Psoas muscle (tissue), 8 donors: ENCODE results near the gene C14orf119. TPM values are rescaled to one million over a fixed set of nuclear protein-coding genes. Genes with fewer than 3 reads are reported as not detected.

Experiments
- ATAC-seq, 4 donors: fragments of 200-7000 bp; cut with Tn5 transposase; one replicate each; pipeline ENCODE4 v1.9.1; 2020; ENCODE audit warnings: moderate library complexity in 3 of 4, mild to moderate bottlenecking in 2 of 4
- DNase-seq, 2 donors: peaks; one replicate each; pipeline ENCODE4 v3.0.0-alpha.2; 2020
- H3K27ac ChIP-seq: fragments of 200-600 bp; one replicate; pipeline ENCODE4 v1.8.0; 2022
- H3K27me3 ChIP-seq, 3 donors: fragments of 200-600 bp in 1 of 3; one replicate each; pipeline versions ENCODE4 v1.6.1 to v1.8.0; 2013 to 2022; ENCODE audit warnings: low read length in 2 of 3, mild to moderate bottlenecking in 2 of 3, moderate library complexity in 1 of 3; ENCODE audit not compliant: insufficient read depth in 3 of 3
- H3K36me3 ChIP-seq, 2 donors: fragments of 200-600 bp in 1 of 2; one replicate each; pipeline versions ENCODE4 v1.6.1 to v1.8.0; 2013 to 2022; ENCODE audit warnings: low read depth in 1 of 2, mild to moderate bottlenecking in 1 of 2, moderate library complexity in 1 of 2; ENCODE audit not compliant: insufficient read depth in 1 of 2
- H3K4me1 ChIP-seq: fragments of 200-600 bp; one replicate; pipeline ENCODE4 v1.8.0; 2022
- H3K4me3 ChIP-seq: fragments of 200-600 bp; one replicate; pipeline ENCODE4 v1.8.0; 2022; ENCODE audit warnings: mild to moderate bottlenecking
- H3K9me3 ChIP-seq: fragments of 200-600 bp; one replicate; pipeline ENCODE4 v1.8.0; 2022
- WGBS, 3 donors: extraction: QIAGEN DNeasy Blood & Tissue Kit; methylation state at CpG; one replicate each; pipeline versions ENCODE4 v1.1.6 to v1.1.7; 2013; 5-methylcytosine and 5-hydroxymethylcytosine counted together
- intact Hi-C, 2 donors: fragments of 100-400 bp; cut with DNase I; formaldehyde crosslinking; loops; one replicate each; pipeline versions ENCODE4 v1.11.0 to v1.14.2; 2022
- polyA plus RNA-seq, 3 donors: library from polyadenylated mRNA; stranded (reverse); fragments of 200-250 nt; gene quantifications; one replicate each; pipeline ENCODE4 v1.2.3, GENCODE V29; 2013
- total RNA-seq, 4 donors: library from RNA; stranded (reverse); fragmentation: NEBNext Ultra II Directional in 2 of 4; extraction: Animal tissue kit (Norgen Biotek cat#: 25700) in 2 of 4; gene quantifications; one replicate each; pipeline versions ENCODE4 v1.2.1 to v1.2.4, GENCODE V29; 2021 to 2023
- TF ChIP-seq, protein P1 (sequence below): fragments of 200-600 bp; IDR thresholded peaks from one replicate; pipeline ENCODE4 v1.8.0; 2022; ENCODE audit warnings: antibody characterized with exemption
- donor health status: healthy with polysubstance abuse.
- donor health status: DM: no; HTN: no; CAD: no; lungs with moderate emphysema.
- donor health status: Bipolar disorder and iron deficiency.
- donor health status: healthy.
- donor health status: DM: yes; HTN: yes; CAD: no.
- donor health status: DM: no; HTN: no; CAD: no.
- donor health status: DM: no; HTN: no; CAD: no.
- donor health status: DM: yes; HTN: yes; CAD: no.

Gene C14orf119
- total and polyA plus RNA-seq, 7 donors: 23.2 to 65.3 (median 28.8) TPM

DNA sequence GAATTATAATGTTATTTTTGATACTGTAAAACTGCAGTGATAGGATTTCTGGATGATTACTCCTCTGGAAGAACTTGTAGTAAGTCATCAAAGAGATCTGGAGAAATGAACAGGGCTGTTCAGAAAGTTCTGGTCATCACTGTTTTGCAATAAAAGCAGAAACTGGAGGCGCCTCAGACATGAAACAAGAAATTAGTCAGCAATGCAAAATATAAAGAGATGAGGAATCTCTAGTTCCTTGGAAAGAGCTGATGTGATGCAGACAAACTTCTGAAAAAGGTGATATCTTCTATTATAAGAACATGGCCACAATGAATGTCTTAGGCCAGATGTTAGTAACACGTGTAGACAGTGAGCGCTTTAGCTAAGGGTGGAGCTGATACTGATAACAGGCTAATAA, 9.8 kb upstream of the C14orf119 start:
- intact Hi-C loops: no loop called here
- no peaks in the 10 kb centered on the region for H3K27me3 ChIP-seq
- no peak overlapping the region for H3K4me3 ChIP-seq
- H3K9me3 ChIP-seq: no peaks in the 10 kb centered on the region
- no peak for ATAC-seq
- peaks cover 11 to 100% of the 10 kb centered on the region in 2 donors for H3K36me3 ChIP-seq
- WGBS, 3 donors: 81 to 86% (median 82%) methylated on average over 3 of the region's 3 CpGs
- TF ChIP-seq, protein P1, sequence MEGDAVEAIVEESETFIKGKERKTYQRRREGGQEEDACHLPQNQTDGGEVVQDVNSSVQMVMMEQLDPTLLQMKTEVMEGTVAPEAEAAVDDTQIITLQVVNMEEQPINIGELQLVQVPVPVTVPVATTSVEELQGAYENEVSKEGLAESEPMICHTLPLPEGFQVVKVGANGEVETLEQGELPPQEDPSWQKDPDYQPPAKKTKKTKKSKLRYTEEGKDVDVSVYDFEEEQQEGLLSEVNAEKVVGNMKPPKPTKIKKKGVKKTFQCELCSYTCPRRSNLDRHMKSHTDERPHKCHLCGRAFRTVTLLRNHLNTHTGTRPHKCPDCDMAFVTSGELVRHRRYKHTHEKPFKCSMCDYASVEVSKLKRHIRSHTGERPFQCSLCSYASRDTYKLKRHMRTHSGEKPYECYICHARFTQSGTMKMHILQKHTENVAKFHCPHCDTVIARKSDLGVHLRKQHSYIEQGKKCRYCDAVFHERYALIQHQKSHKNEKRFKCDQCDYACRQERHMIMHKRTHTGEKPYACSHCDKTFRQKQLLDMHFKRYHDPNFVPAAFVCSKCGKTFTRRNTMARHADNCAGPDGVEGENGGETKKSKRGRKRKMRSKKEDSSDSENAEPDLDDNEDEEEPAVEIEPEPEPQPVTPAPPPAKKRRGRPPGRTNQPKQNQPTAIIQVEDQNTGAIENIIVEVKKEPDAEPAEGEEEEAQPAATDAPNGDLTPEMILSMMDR: no peak
- no peak overlapping the region for H3K27ac ChIP-seq
- no peaks in the 10 kb centered on the region for H3K4me1 ChIP-seq
- no peak for DNase-seq

DNA sequence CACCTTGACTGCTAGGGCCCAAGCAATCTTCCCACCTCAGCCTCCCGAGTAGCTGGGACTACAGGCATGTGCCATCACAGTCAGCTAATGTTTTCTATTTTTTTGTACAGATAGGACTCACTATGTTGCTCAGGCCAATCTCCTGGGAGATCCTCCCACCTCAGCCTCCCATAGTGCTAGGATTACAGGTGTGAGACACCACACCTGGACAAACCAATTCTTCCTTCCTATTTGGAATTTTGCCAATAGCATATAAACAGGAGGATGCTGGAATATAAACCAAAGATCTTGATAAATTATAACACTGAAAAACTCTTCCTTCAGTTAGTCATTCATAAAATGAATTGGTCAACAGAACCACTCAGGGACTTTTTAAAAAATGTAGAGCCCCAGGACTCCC, 8.7 kb upstream of the C14orf119 start:
- H3K36me3 ChIP-seq: peaks cover 14 to 100% of the 10 kb centered on the region in 2 donors
- TF ChIP-seq, protein P1: no peak
- no peaks in the 10 kb centered on the region for H3K4me1 ChIP-seq
- H3K9me3 ChIP-seq: no peaks in the 10 kb centered on the region
- ATAC-seq (no peak), DNase-seq (no peak)
- intact Hi-C loops: no loop called here
- WGBS, 3 donors: 88 to 92% (median 91%) methylated on average over 1 of the region's 1 CpG
- H3K27ac ChIP-seq: no peak overlapping the region
- no peak overlapping the region for H3K4me3 ChIP-seq
- H3K27me3 ChIP-seq: no peaks in the 10 kb centered on the region

GRCh38 chr14:23089498-23090253, 5.6 kb upstream of the C14orf119 start:
- 86 to 89% (median 89%) methylated on average over 12 of the region's 12 CpGs for WGBS, 3 donors
- no peak for ATAC-seq
- peaks cover 18 to 91% of the 10 kb centered on the region in 2 donors for H3K36me3 ChIP-seq

DNA sequence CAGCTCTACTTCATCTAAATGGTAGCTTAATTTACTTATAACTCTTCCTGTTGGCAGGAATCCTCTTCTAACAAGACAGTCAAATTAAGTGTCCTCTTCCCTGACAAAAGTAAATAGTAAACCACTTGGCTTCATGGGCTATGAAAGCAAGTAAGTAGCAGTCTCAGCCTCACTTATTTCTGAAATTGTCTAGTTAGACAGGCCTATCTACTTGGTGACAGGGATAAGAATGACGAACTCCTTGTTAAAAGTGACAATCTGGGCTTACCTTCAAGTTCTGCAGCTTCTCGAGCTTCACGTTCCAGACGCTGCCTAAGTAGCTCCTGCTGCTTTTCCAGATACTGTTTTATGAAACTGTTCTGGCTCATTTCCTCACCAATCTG, 5.1 kb upstream of the C14orf119 start:
- Histone ChIP-seq H3K27ac (no peak overlapping the region), H3K36me3 (peaks cover 18 to 85% of the 10 kb centered on the region in 2 donors), H3K27me3 (no peaks in the 10 kb centered on the region), H3K4me3 (no peak overlapping the region), H3K9me3 (no peaks in the 10 kb centered on the region), H3K4me1 (peaks cover 16% of the 10 kb centered on the region)
- 65 to 75% (median 73%) methylated on average over 4 of the region's 4 CpGs for WGBS, 3 donors
- intact Hi-C loops: no loop called here
- ATAC-seq: no peak
- TF ChIP-seq, protein P1: no peak
- DNase-seq: no peak

More at GRCh38 chr14:23089498-23090253, 5.6 kb upstream of the C14orf119 start:
- intact Hi-C loops: no loop called here
- Histone ChIP-seq H3K27me3 (no peaks in the 10 kb centered on the region), H3K4me3 (no peak overlapping the region), H3K4me1 (peaks cover 16% of the 10 kb centered on the region), H3K9me3 (no peaks in the 10 kb centered on the region), H3K27ac (no peak overlapping the region)
- TF ChIP-seq, protein P1: no peak
- DNase-seq: no peak
